ENCODE data around the gene IGSF21. TPM values are rescaled to one million over a fixed set of nuclear protein-coding genes. Genes with fewer than 3 reads are reported as not detected.
A peak's percentile ranks its signal among the peaks of the same experiment; 100 is the strongest.

IGSF21 gene
- total and polyA plus RNA-seq, 7 experiments from 2014 or later = not detected

DNA sequence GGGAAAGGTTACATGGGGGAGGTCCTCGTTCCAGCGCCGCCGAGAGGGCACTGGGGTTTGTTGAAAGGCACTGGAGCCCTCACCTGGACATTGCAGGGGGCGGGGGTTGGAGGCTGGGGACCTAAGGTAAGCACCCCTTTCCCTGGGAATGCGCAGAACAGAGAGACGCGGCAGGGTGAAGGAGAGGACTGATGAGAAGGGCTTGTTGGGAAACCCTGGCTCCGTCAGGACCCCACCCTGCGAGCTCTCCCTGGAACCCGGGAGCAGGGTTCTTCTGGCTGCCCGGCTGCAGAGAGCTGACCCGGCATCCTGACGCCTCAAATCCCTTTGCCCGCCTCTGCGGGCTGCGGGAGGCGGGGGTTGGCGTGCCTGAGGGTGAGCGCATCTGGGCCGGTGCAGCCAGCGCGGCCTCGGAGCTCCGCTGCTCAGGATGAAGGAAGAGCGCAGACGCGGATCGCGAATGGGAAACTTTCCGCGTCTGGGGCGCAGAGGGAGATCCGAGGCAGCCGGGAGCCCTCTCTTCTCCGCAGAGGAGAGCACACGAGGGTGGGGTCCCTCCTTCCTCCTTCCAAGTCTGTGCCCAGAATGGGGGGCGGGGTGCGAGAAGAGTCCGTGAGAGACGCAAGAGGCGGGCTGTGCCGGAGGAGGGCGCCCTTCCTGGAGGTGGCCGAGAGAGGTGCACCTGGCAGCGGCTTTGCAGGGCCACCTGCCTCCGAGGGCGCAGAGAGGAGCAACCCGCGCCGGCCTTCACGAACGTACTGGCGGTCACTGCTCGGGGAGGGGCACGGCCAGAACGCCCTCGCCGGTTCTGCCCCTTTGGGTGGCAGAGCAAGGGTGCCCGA, 2.4 kb downstream of the IGSF21 start:
- Histone ChIP-seq H3K27me3 (ENCODE audit: control insufficient read depth in 2 of 2, insufficient read depth in 2 of 2, low read length in 2 of 2) (peaks cover 0 to 9% of the 10 kb centered on the region in 2 donors), H3K4me3 (ENCODE audit: low read length) (no peak overlapping the region), H3K4me1 (ENCODE audit: control insufficient read depth in 2 of 2, insufficient read depth in 2 of 2, low read length in 2 of 2) (no peaks in the 10 kb centered on the region), H3K9me3 (ENCODE audit: control insufficient read depth in 2 of 3, low read length in 3 of 3) (no peaks in the 10 kb centered on the region), H3K27ac (ENCODE audit: low read depth, low read length) (no peak overlapping the region), H3K36me3 (ENCODE audit: control insufficient read depth in 2 of 3, insufficient read depth in 3 of 3, low read length in 3 of 3) (no peaks in the 10 kb centered on the region)
- CTCF ChIA-PET = no interaction called here
- intact Hi-C loops (cut with micrococcal nuclease) = no loop called here
- H3K9me3 Mint-ChIP-seq = peaks cover 0 to 3% (median 0%) of the 10 kb centered on the region in 11 donors
- DNase-seq (no peak), ATAC-seq (no peak)
- peaks cover 63 to 82% (median 66%) of the 10 kb centered on the region in 5 donors for H3K27me3 Mint-ChIP-seq
- H3K4me1 Mint-ChIP-seq = peaks cover 0 to 25% (median 17%) of the 10 kb centered on the region in 7 donors
- H3K36me3 Mint-ChIP-seq = peaks cover 0 to 7% (median 0%) of the 10 kb centered on the region in 5 donors
- peak overlapping the region in 7 of 10 donors; percentile 24 to 80 (median 39) for H3K4me3 Mint-ChIP-seq
- no peak overlapping the region for H3K27ac Mint-ChIP-seq
- POLR2A ChIA-PET = no interaction called here

DNA sequence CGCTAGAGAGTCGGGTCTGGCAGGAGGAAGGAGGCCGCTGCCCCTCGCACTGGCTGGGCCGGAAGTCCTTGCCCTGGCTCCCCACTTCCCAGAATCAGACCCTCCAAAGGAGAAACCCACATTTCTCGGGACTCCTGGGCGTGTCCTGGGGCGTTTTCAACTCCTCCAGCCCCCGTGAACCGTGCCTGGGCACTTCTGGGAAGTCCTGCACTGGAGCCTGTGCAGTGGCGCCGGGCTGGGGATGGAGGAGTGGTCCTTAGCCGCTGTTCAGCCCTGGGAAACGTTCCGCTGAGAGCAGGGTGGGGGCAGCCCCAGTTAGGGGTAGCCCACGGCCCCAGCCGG, 3.0 kb downstream of the IGSF21 start:
- Histone ChIP-seq H3K36me3 (ENCODE audit: control insufficient read depth in 2 of 3, insufficient read depth in 3 of 3, low read length in 3 of 3) (no peaks in the 10 kb centered on the region), H3K4me1 (ENCODE audit: control insufficient read depth in 2 of 2, insufficient read depth in 2 of 2, low read length in 2 of 2) (no peaks in the 10 kb centered on the region), H3K4me3 (ENCODE audit: low read length) (no peak overlapping the region), H3K9me3 (ENCODE audit: control insufficient read depth in 2 of 3, low read length in 3 of 3) (no peaks in the 10 kb centered on the region), H3K27me3 (ENCODE audit: control insufficient read depth in 2 of 2, insufficient read depth in 2 of 2, low read length in 2 of 2) (peaks cover 0 to 9% of the 10 kb centered on the region in 2 donors), H3K27ac (ENCODE audit: low read depth, low read length) (no peak overlapping the region)
- intact Hi-C loops (cut with micrococcal nuclease) = no loop called here
- peak overlapping the region in 2 of 10 donors; percentile 56 to 80 for H3K4me3 Mint-ChIP-seq
- peaks cover 0 to 3% (median 0%) of the 10 kb centered on the region in 11 donors for H3K9me3 Mint-ChIP-seq
- ChIA-PET CTCF (no interaction called here), POLR2A (no interaction called here)
- H3K4me1 Mint-ChIP-seq = peaks cover 0 to 25% (median 17%) of the 10 kb centered on the region in 7 donors
- no peak for DNase-seq
- H3K27me3 Mint-ChIP-seq = peaks cover 64 to 82% (median 72%) of the 10 kb centered on the region in 5 donors
- H3K27ac Mint-ChIP-seq = no peak overlapping the region
- no peak for ATAC-seq
- H3K36me3 Mint-ChIP-seq = peaks cover 0 to 7% (median 0%) of the 10 kb centered on the region in 5 donors

DNA sequence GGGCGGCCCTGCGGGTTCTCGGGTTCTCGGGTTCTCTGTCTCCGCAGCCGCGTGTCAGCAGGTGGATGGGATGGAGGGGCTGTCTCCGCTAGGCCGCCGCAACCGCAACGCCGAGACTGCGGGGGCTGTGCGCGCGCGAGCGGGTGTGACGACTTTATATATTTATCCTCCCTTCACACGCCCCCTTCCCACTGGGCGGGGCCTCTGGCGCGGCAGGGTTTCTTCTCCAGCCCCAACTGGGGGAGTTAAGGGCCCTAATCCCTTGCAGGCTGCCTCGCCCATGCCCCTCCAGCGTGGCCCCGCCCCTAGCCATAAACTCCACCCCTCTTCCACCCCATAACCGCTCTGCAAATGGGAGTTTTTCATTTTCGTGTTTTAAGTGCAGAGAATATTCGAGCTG, 3.4 kb downstream of the IGSF21 start:
- H3K36me3 Mint-ChIP-seq = peaks cover 0 to 7% (median 0%) of the 10 kb centered on the region in 5 donors
- H3K9me3 ChIP-seq (ENCODE audit: control insufficient read depth in 2 of 3, low read length in 3 of 3) = no peaks in the 10 kb centered on the region
- POLR2A ChIA-PET = no interaction called here
- ATAC-seq = no peak
- peaks cover 63 to 82% (median 72%) of the 10 kb centered on the region in 5 donors for H3K27me3 Mint-ChIP-seq
- H3K36me3 ChIP-seq (ENCODE audit: control insufficient read depth in 2 of 3, insufficient read depth in 3 of 3, low read length in 3 of 3) = no peaks in the 10 kb centered on the region
- H3K4me1 Mint-ChIP-seq = peaks cover 0 to 25% (median 17%) of the 10 kb centered on the region in 7 donors
- CTCF ChIA-PET = no interaction called here
- H3K4me3 ChIP-seq (ENCODE audit: low read length) = no peak overlapping the region
- H3K4me3 Mint-ChIP-seq = peak overlapping the region in 6 of 10 donors; percentile 12 to 80 (median 48)
- no peak overlapping the region for H3K27ac Mint-ChIP-seq
- no peak overlapping the region for H3K27ac ChIP-seq (ENCODE audit: low read depth, low read length)
- no peaks in the 10 kb centered on the region for H3K4me1 ChIP-seq (ENCODE audit: control insufficient read depth in 2 of 2, insufficient read depth in 2 of 2, low read length in 2 of 2)
- peaks cover 0 to 6% of the 10 kb centered on the region in 2 donors for H3K27me3 ChIP-seq (ENCODE audit: control insufficient read depth in 2 of 2, insufficient read depth in 2 of 2, low read length in 2 of 2)
- intact Hi-C loops (cut with micrococcal nuclease) = no loop called here
- DNase-seq = no peak
- peaks cover 0 to 3% (median 0%) of the 10 kb centered on the region in 11 donors for H3K9me3 Mint-ChIP-seq

DNA sequence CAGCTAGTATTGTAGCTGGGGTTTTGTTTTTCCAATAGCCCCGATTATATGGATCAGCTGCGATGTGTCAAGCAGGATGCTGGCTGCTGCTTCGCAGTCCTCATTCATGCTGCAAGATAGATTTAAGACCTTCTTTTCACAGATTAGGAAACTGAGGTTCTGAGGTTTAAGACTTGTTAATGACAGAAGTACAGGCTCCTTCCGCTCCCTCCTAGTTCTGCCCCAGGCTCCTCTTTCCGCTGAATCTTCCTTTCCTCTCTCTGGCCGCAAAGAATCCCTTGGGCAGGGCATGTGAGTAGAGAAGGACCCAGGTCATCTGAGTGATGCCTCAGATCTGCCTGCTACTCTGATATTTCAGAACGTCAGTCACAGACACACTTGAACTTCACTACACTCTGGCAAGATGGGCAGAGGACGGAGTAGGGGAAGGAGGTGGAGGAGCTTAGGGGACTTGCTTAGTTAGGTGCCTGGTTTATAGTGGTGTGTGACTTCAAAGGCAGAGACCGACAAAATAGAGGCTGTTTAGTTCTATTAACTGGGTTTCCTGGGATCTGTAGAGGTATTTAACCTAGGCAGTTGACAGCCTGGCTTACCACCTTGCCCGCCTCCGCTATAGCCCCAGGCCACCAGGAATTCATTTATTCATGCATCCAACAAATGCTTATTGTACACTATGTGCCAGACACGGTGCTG, 4.2 kb downstream of the IGSF21 start:
- Histone ChIP-seq H3K27me3 (ENCODE audit: control insufficient read depth in 2 of 2, insufficient read depth in 2 of 2, low read length in 2 of 2) (peaks cover 0 to 6% of the 10 kb centered on the region in 2 donors), H3K36me3 (ENCODE audit: control insufficient read depth in 2 of 3, insufficient read depth in 3 of 3, low read length in 3 of 3) (no peaks in the 10 kb centered on the region), H3K27ac (ENCODE audit: low read depth, low read length) (no peak overlapping the region), H3K4me1 (ENCODE audit: control insufficient read depth in 2 of 2, insufficient read depth in 2 of 2, low read length in 2 of 2) (no peaks in the 10 kb centered on the region), H3K4me3 (ENCODE audit: low read length) (no peak overlapping the region), H3K9me3 (ENCODE audit: control insufficient read depth in 2 of 3, low read length in 3 of 3) (no peaks in the 10 kb centered on the region)
- H3K27ac Mint-ChIP-seq = no peak overlapping the region
- no peak for DNase-seq
- H3K36me3 Mint-ChIP-seq = peaks cover 0 to 7% (median 0%) of the 10 kb centered on the region in 5 donors
- H3K4me3 Mint-ChIP-seq = peak overlapping the region in 7 of 10 donors; percentile 12 to 80 (median 59)
- ChIA-PET POLR2A (no interaction called here), CTCF (interaction anchor here (0.6 kb wide), 1 partner anchor 458 kb away, joined by 3 read pairs; no protein-coding TSS in a partner anchor)
- peaks cover 58 to 82% (median 73%) of the 10 kb centered on the region in 5 donors for H3K27me3 Mint-ChIP-seq
- ATAC-seq = no peak
- H3K4me1 Mint-ChIP-seq = peaks cover 0 to 25% (median 17%) of the 10 kb centered on the region in 7 donors
- H3K9me3 Mint-ChIP-seq = peaks cover 0 to 2% (median 0%) of the 10 kb centered on the region in 11 donors
- intact Hi-C loops (cut with micrococcal nuclease) = no loop called here

- Histone ChIP-seq H3K27ac (ENCODE audit: low read depth, low read length) (no peak overlapping the region), H3K36me3 (ENCODE audit: control insufficient read depth in 2 of 3, insufficient read depth in 3 of 3, low read length in 3 of 3) (no peaks in the 10 kb centered on the region), H3K4me3 (ENCODE audit: low read length) (no peak overlapping the region), H3K27me3 (ENCODE audit: control insufficient read depth in 2 of 2, insufficient read depth in 2 of 2, low read length in 2 of 2) (peaks cover 0 to 6% of the 10 kb centered on the region in 2 donors), H3K9me3 (ENCODE audit: control insufficient read depth in 2 of 3, low read length in 3 of 3) (no peaks in the 10 kb centered on the region), H3K4me1 (ENCODE audit: control insufficient read depth in 2 of 2, insufficient read depth in 2 of 2, low read length in 2 of 2) (no peaks in the 10 kb centered on the region)
- Mint-ChIP-seq H3K36me3 (peaks cover 0 to 7% (median 0%) of the 10 kb centered on the region in 5 donors), H3K27me3 (peaks cover 51 to 84% (median 72%) of the 10 kb centered on the region in 5 donors), H3K9me3 (peaks cover 0 to 1% (median 0%) of the 10 kb centered on the region in 11 donors), H3K27ac (no peak overlapping the region), H3K4me3 (no peak overlapping the region), H3K4me1 (peaks cover 0 to 23% (median 17%) of the 10 kb centered on the region in 7 donors)
- intact Hi-C loops (cut with micrococcal nuclease) = no loop called here
- CTCF ChIA-PET = no interaction called here
- DNase-seq (no peak), ATAC-seq (no peak)
- POLR2A ChIA-PET = no interaction called here
These were observed 5.0 kb downstream of the IGSF21 start for GRCh38 chr1:18112611-18113010.

DNA sequence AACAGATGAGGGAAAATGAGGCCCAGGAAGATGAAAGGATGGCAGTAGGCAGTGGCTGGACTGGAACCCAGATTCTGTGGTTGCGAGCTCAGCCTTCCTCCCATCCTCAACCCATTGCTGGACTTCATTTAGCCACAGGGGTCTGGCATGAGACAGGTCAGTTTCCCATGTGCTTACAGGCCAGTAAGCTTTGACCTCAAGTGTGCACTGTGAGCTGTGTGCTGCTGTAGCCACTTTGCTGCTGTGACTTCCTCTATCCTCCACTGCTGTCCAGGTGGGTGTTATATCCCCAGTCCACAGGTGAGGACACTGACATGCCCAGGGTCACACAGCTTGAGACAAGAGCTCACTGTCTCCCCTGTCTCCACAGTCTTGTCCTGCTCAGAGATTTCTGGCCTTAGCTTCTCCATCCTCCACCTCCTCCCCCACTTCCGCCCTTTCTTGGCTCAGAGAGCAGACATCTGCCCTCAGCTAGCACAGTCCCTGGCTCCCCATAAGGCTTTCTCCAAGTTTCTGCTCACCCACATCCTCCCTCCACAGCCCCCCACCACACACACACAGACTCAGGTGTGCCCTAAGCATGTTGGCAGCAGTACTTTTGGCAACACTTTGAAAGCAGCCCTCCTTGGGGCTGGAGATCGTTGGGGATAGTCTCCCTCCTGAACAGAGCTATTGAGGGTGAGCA, 7.3 kb downstream of the IGSF21 start:
- no peaks in the 10 kb centered on the region for H3K36me3 ChIP-seq (ENCODE audit: control insufficient read depth in 2 of 3, insufficient read depth in 3 of 3, low read length in 3 of 3)
- Mint-ChIP-seq H3K4me3 (no peak overlapping the region), H3K9me3 (no peaks in the 10 kb centered on the region), H3K27ac (no peak overlapping the region), H3K27me3 (peaks cover 36 to 79% (median 67%) of the 10 kb centered on the region in 5 donors), H3K36me3 (no peaks in the 10 kb centered on the region), H3K4me1 (peaks cover 0 to 13% (median 9%) of the 10 kb centered on the region in 7 donors)
- intact Hi-C loops (cut with micrococcal nuclease) = no loop called here
- no peak for ATAC-seq
- H3K9me3 ChIP-seq (ENCODE audit: control insufficient read depth in 2 of 3, low read length in 3 of 3) = no peaks in the 10 kb centered on the region
- DNase-seq = no peak
- ChIA-PET CTCF (no interaction called here), POLR2A (no interaction called here)
- H3K27me3 ChIP-seq (ENCODE audit: control insufficient read depth in 2 of 2, insufficient read depth in 2 of 2, low read length in 2 of 2) = peaks cover 0 to 2% of the 10 kb centered on the region in 2 donors
- no peaks in the 10 kb centered on the region for H3K4me1 ChIP-seq (ENCODE audit: control insufficient read depth in 2 of 2, insufficient read depth in 2 of 2, low read length in 2 of 2)
- H3K4me3 ChIP-seq (ENCODE audit: low read length) = no peak overlapping the region
- no peak overlapping the region for H3K27ac ChIP-seq (ENCODE audit: low read depth, low read length)
